Caco-2 (cell line): ENCODE data around the gene LMO1. TPM values are rescaled to one million over a fixed set of nuclear protein-coding genes. Genes with fewer than 3 reads are reported as not detected.

Experiments used
- BruUV-seq: library from RNA; stranded (reverse); fragments of 400-500 nt; replicated peaks from 2 replicates; lab custom pipeline; 2021; lab: Mats Ljungman, UMichigan
- CTCF ChIA-PET: fragments of 300-600 bp; sonication (Branson Sonifier 250); formaldehyde crosslinking; loops from one replicate; lab custom pipeline; 2022; ENCODE audit warnings: antibody characterized with exemption; lab: Charles Lee
- POLR2A ChIA-PET: fragments of 300-600 bp; sonication (Branson Sonifier 250); formaldehyde crosslinking; loops from one replicate; lab custom pipeline; 2022; ENCODE audit warnings: antibody characterized with exemption; lab: Charles Lee
- DNase-seq, 2 experiments: peaks; one replicate each; pipeline versions ENCODE4 v3.0.0 to v3.0.0-alpha.2; 2020 to 2022
- H3K27me3 ChIP-seq: replicated peaks from 2 replicates; pipeline ENCODE4 v1.6.0; 2011; ENCODE audit warnings: low read length; ENCODE audit not compliant: control insufficient read depth, insufficient read depth
- H3K36me3 ChIP-seq: 2 replicates; pipeline ENCODE4 v1.5.1; 2011; ENCODE audit warnings: low read length; ENCODE audit not compliant: control insufficient read depth, insufficient read depth
- H3K4me1 ChIP-seq: fragments of 250-450 bp; sonication (Bioruptor Pico); 2 replicates; pipeline ENCODE4 v1.5.1; 2020; ENCODE audit warnings: mild to moderate bottlenecking
- H3K4me3 ChIP-seq: 2 replicates; pipeline ENCODE4 v1.5.1; 2011; ENCODE audit warnings: low read depth, mild to moderate bottlenecking, control low read depth, low read length
- H3K9me3 ChIP-seq: fragments of 250-450 bp; sonication (Bioruptor Pico); 2 replicates; pipeline ENCODE4 v1.5.1; 2020; ENCODE audit warnings: mild to moderate bottlenecking, moderate library complexity
- H3K27ac Mint-ChIP-seq: one replicate; pipeline ENCODE4 v1.8.0; 2022; ENCODE audit warnings: mixed read lengths; ENCODE audit not compliant: unreplicated experiment
- H3K27me3 Mint-ChIP-seq: one replicate; pipeline ENCODE4 v1.8.0; 2022; ENCODE audit warnings: mixed read lengths; ENCODE audit not compliant: insufficient read depth, unreplicated experiment
- H3K36me3 Mint-ChIP-seq: one replicate; pipeline ENCODE4 v1.8.0; 2022; ENCODE audit warnings: mild to moderate bottlenecking, mixed read lengths; ENCODE audit not compliant: insufficient read depth, unreplicated experiment
- H3K4me1 Mint-ChIP-seq: one replicate; pipeline ENCODE4 v1.8.0; 2022; ENCODE audit warnings: low read depth, mixed read lengths; ENCODE audit not compliant: unreplicated experiment
- H3K4me3 Mint-ChIP-seq: one replicate; pipeline ENCODE4 v1.8.0; 2022; ENCODE audit warnings: mild to moderate bottlenecking, moderate library complexity, mixed read lengths; ENCODE audit not compliant: unreplicated experiment
- H3K9me3 Mint-ChIP-seq: one replicate; pipeline ENCODE4 v1.8.0; 2022; ENCODE audit warnings: mixed read lengths; ENCODE audit not compliant: unreplicated experiment
- CTCF ChIP-seq, 2 experiments: fragments of 200-600 bp in 1 of 2; IDR thresholded peaks; 1 replicate in 1 of 2; 2 replicates in 1 of 2; pipeline versions ENCODE4 v1.5.1 to v1.8.0; 2011 to 2022; ENCODE audit warnings: antibody characterized with exemption in 1 of 2, control low read depth in 1 of 2, inconsistent platforms in 1 of 2, low read depth in 1 of 2, low read length in 1 of 2, mild to moderate bottlenecking in 1 of 2, moderate library complexity in 1 of 2; ENCODE audit not compliant: insufficient read depth in 1 of 2, severe bottlenecking in 1 of 2, unreplicated experiment in 1 of 2
- intact Hi-C: fragments of 100-400 bp; cut with micrococcal nuclease; formaldehyde crosslinking; loops from one replicate; pipeline ENCODE4 v1.10.0; 2022; ENCODE audit not compliant: unreplicated experiment
- total RNA-seq: library from RNA; stranded (reverse); gene quantifications from 2 replicates; pipeline ENCODE4 v1.2.3, GENCODE V29; 2022

Gene LMO1
- total RNA-seq, 1 experiment from 2014 or later, result not detected

- Histone ChIP-seq H3K4me1 (no peaks in the 10 kb centered on the region), H3K27me3 (no peaks in the 10 kb centered on the region), H3K4me3 (no peak overlapping the region), H3K36me3 (no peaks in the 10 kb centered on the region), H3K9me3 (no peaks in the 10 kb centered on the region)
- Mint-ChIP-seq H3K4me3 (no peak overlapping the region), H3K27me3 (peaks cover under 1% of the 10 kb centered on the region), H3K36me3 (no peaks in the 10 kb centered on the region), H3K9me3 (no peaks in the 10 kb centered on the region), H3K27ac (no peak overlapping the region), H3K4me1 (no peaks in the 10 kb centered on the region)
- POLR2A ChIA-PET, result no interaction called here
- no peak for DNase-seq
- no TSS peak for BruUV-seq
- CTCF ChIA-PET, result interaction anchor here (0.7 to 1.7 kb wide), 3 partner anchors 34 to 337 kb away, joined by 3 to 4 read pairs (median 3); partner anchors contain the start of gene LMO1
- no peak for TF ChIP-seq CTCF (IDR thresholded peaks at IDR 0.05; ENCODE audit: insufficient read depth in 1 of 2, low read depth in 1 of 2, low read length in 1 of 2, severe bottlenecking in 1 of 2, unreplicated experiment in 1 of 2)
- intact Hi-C loops, result no loop called here
Measured at GRCh38 chr11:8229299-8230177, 34.1 kb downstream of the LMO1 start.

GRCh38 chr11:8228231-8228630 lies 35.4 kb downstream of the LMO1 start:
- CTCF ChIA-PET, result interaction anchor here (1.7 kb wide), 1 partner anchor 35 kb away, joined by 3 read pairs; the partner anchor contains the start of gene LMO1
- no peaks in the 10 kb centered on the region for H3K9me3 ChIP-seq
- Mint-ChIP-seq H3K27ac (no peak overlapping the region), H3K27me3 (peaks cover 8% of the 10 kb centered on the region), H3K4me3 (no peak overlapping the region), H3K9me3 (no peaks in the 10 kb centered on the region), H3K36me3 (no peaks in the 10 kb centered on the region), H3K4me1 (no peaks in the 10 kb centered on the region)
- no peak for DNase-seq
- no TSS peak for BruUV-seq
- no peak for TF ChIP-seq CTCF (IDR thresholded peaks at IDR 0.05; ENCODE audit: insufficient read depth in 1 of 2, low read depth in 1 of 2, low read length in 1 of 2, severe bottlenecking in 1 of 2, unreplicated experiment in 1 of 2)
- POLR2A ChIA-PET, result no interaction called here
- H3K4me3 ChIP-seq, result no peak overlapping the region
- intact Hi-C loops, result no loop called here
- H3K4me1 ChIP-seq, result no peaks in the 10 kb centered on the region
- no peaks in the 10 kb centered on the region for H3K36me3 ChIP-seq
- no peaks in the 10 kb centered on the region for H3K27me3 ChIP-seq

GRCh38 chr11:8227156-8228152 lies 36.2 kb downstream of the LMO1 start:
- Mint-ChIP-seq H3K27ac (no peak overlapping the region), H3K4me3 (no peak overlapping the region), H3K9me3 (no peaks in the 10 kb centered on the region), H3K36me3 (no peaks in the 10 kb centered on the region), H3K27me3 (peaks cover 8% of the 10 kb centered on the region), H3K4me1 (no peaks in the 10 kb centered on the region)
- H3K4me1 ChIP-seq, result no peaks in the 10 kb centered on the region
- no peak for DNase-seq
- H3K36me3 ChIP-seq, result no peaks in the 10 kb centered on the region
- H3K9me3 ChIP-seq, result no peaks in the 10 kb centered on the region
- no peak overlapping the region for H3K4me3 ChIP-seq
- intact Hi-C loops, result no loop called here
- POLR2A ChIA-PET, result no interaction called here
- CTCF ChIA-PET, result interaction anchor here (1.7 kb wide), 1 partner anchor 36 kb away, joined by 3 read pairs; the partner anchor contains the start of gene LMO1
- no TSS peak for BruUV-seq
- no peaks in the 10 kb centered on the region for H3K27me3 ChIP-seq
- no peak for TF ChIP-seq CTCF (IDR thresholded peaks at IDR 0.05; ENCODE audit: insufficient read depth in 1 of 2, low read depth in 1 of 2, low read length in 1 of 2, severe bottlenecking in 1 of 2, unreplicated experiment in 1 of 2)
